Activated T-helper 17 cell treated with anti-CD3 and anti-CD28 coated beads, Interleukin-2, amount 50 U/mL, for 72 hours (primary cell): ENCODE results near the gene PKP3. TPM values are rescaled to one million over a fixed set of nuclear protein-coding genes. Genes with fewer than 3 reads are reported as not detected.

ENCODE experiments used
- ATAC-seq: fragments of 150-1000 bp; cut with Tn5 transposase; replicated peaks from 2 replicates; pipeline ENCODE4 v1.10.0; 2021; ENCODE audit warnings: mild to moderate bottlenecking, moderate library complexity
- H3K27ac Mint-ChIP-seq: one replicate; pipeline ENCODE4 v1.8.0; 2022; ENCODE audit warnings: mixed read lengths
- H3K27me3 Mint-ChIP-seq: one replicate; pipeline ENCODE4 v1.8.0; 2022; ENCODE audit warnings: mixed read lengths
- H3K36me3 Mint-ChIP-seq: one replicate; pipeline ENCODE4 v1.8.0; 2022; ENCODE audit warnings: low read depth, mild to moderate bottlenecking, mixed read lengths
- H3K4me1 Mint-ChIP-seq: one replicate; pipeline ENCODE4 v1.8.0; 2022; ENCODE audit warnings: mixed read lengths
- H3K4me3 Mint-ChIP-seq: one replicate; pipeline ENCODE4 v1.8.0; 2022; ENCODE audit warnings: mild to moderate bottlenecking, mixed read lengths
- H3K9me3 Mint-ChIP-seq: one replicate; pipeline ENCODE4 v1.8.0; 2022; ENCODE audit warnings: mixed read lengths
- total RNA-seq, 2 donors: library from RNA; stranded (reverse); gene quantifications; one replicate each; pipeline ENCODE4 v1.2.3, GENCODE V29; 2022

Gene PKP3
- total RNA-seq, 2 donors from 2014 or later, result not detected

- Mint-ChIP-seq H3K4me1 (peaks cover 32% of the 10 kb centered on the region), H3K27me3 (no peaks in the 10 kb centered on the region), H3K36me3 (peaks cover 37% of the 10 kb centered on the region), H3K27ac (peak overlapping the region; percentile 36), H3K9me3 (no peaks in the 10 kb centered on the region), H3K4me3 (no peak overlapping the region)
- no peak for ATAC-seq
Observed at GRCh38 chr11:452916-453527, 59.0 kb downstream of the PKP3 start.

GRCh38 chr11:453564-453963 is 59.6 kb downstream of the PKP3 start:
- Mint-ChIP-seq H3K4me1 (peaks cover 32% of the 10 kb centered on the region), H3K9me3 (no peaks in the 10 kb centered on the region)

GRCh38 chr11:454043-454442 is 60.0 kb downstream of the PKP3 start:
- no peak overlapping the region for H3K27ac Mint-ChIP-seq
- H3K27me3 Mint-ChIP-seq, result no peaks in the 10 kb centered on the region
- H3K4me3 Mint-ChIP-seq, result no peak overlapping the region
- peaks cover 32% of the 10 kb centered on the region for H3K4me1 Mint-ChIP-seq
- no peak for ATAC-seq
- H3K36me3 Mint-ChIP-seq, result peaks cover 37% of the 10 kb centered on the region
- no peaks in the 10 kb centered on the region for H3K9me3 Mint-ChIP-seq

More at GRCh38 chr11:453564-453963, 59.6 kb downstream of the PKP3 start:
- no peak for ATAC-seq
- H3K27ac Mint-ChIP-seq, result no peak overlapping the region
- no peak overlapping the region for H3K4me3 Mint-ChIP-seq
- no peaks in the 10 kb centered on the region for H3K27me3 Mint-ChIP-seq
- peaks cover 37% of the 10 kb centered on the region for H3K36me3 Mint-ChIP-seq

Other genes with a start within 250 kb of the PKP3 start
- not detected for gene SCGB1C1, start 201.1 kb upstream of the PKP3 start, total RNA-seq
- 10 to 100 TPM; 32.5 to 84.3 TPM for gene BET1L, start 186.8 kb upstream of the PKP3 start, total RNA-seq
- 100 to 1,000 TPM; 118 to 139 TPM for gene RIC8A, start 186.5 kb upstream of the PKP3 start, total RNA-seq
- gene SIRT3, start 157.9 kb upstream of the PKP3 start, total RNA-seq, result 10 to 100 TPM; 16.5 to 48.5 TPM
- 100 to 1,000 TPM; 153 to 211 TPM for gene PSMD13, start 157.2 kb upstream of the PKP3 start, total RNA-seq
- 1 to 10 TPM in 1 of 2 donors, under 1 TPM in 1; 0.43 to 2.2 TPM for gene NLRP6, start 115.8 kb upstream of the PKP3 start, total RNA-seq
- 100 to 1,000 TPM in 1 of 2 donors, 10 to 100 TPM in 1; 31.7 to 196 TPM for gene PGGHG, start 105.1 kb upstream of the PKP3 start, total RNA-seq
- not detected for gene IFITM5, start 94.7 kb upstream of the PKP3 start, total RNA-seq
- gene IFITM2, start 86.4 kb upstream of the PKP3 start, total RNA-seq, result 100 to 1,000 TPM; 187 to 261 TPM
- gene IFITM1, start 80.2 kb upstream of the PKP3 start, total RNA-seq, result 10 to 100 TPM; 95.7 to 97.1 TPM
- gene IFITM3, start 73.3 kb upstream of the PKP3 start, total RNA-seq, result 10 to 100 TPM in 1 of 2 donors, 1 to 10 TPM in 1; 2.7 to 26.0 TPM
- gene B4GALNT4, start 24.7 kb upstream of the PKP3 start, total RNA-seq, result 1 to 10 TPM; 1.4 to 9.4 TPM
- 10 to 100 TPM; 49.5 to 55.7 TPM for gene SIGIRR, start 20.8 kb downstream of the PKP3 start, total RNA-seq
- gene ANO9, start 47.8 kb downstream of the PKP3 start, total RNA-seq, result 100 to 1,000 TPM in 1 of 2 donors, 10 to 100 TPM in 1; 36.0 to 119 TPM
- 10 to 100 TPM; 24.1 to 28.0 TPM for gene PTDSS2, start 56.1 kb downstream of the PKP3 start, total RNA-seq
- gene RNH1, start 113.0 kb downstream of the PKP3 start, total RNA-seq, result 100 to 1,000 TPM in 1 of 2 donors, 10 to 100 TPM in 1; 88.4 to 126 TPM
- gene HRAS, start 141.4 kb downstream of the PKP3 start, total RNA-seq, result 10 to 100 TPM; 29.5 to 73.2 TPM
- gene LRRC56, start 143.3 kb downstream of the PKP3 start, total RNA-seq, result 1 to 10 TPM; 1.1 to 4.4 TPM
- gene LMNTD2, start 166.5 kb downstream of the PKP3 start, total RNA-seq, result 1 to 10 TPM; 2.7 to 6.6 TPM
- 10 to 100 TPM; 22.7 to 37.7 TPM for gene RASSF7, start 166.8 kb downstream of the PKP3 start, total RNA-seq
- 10 to 100 TPM; 37.8 to 55.6 TPM for gene PHRF1, start 182.3 kb downstream of the PKP3 start, total RNA-seq
- 10 to 100 TPM; 14.7 to 25.8 TPM for gene IRF7, start 221.7 kb downstream of the PKP3 start, total RNA-seq
- not detected for gene CDHR5, start 230.7 kb downstream of the PKP3 start, total RNA-seq
- not detected for gene SCT, start 233.0 kb downstream of the PKP3 start, total RNA-seq
- 1 to 10 TPM in 1 of 2 donors, under 1 TPM in 1; 0.48 to 3.8 TPM for gene DRD4, start 243.1 kb downstream of the PKP3 start, total RNA-seq